IMR-90 (cell line): ENCODE measurements around the gene ZNF726.

Experiments used
- BHLHE40 ChIP-seq: fragments of 150-350 bp; IDR thresholded peaks from 2 replicates; pipeline ENCODE4 v1.6.1; 2016; ENCODE audit warnings: mild to moderate bottlenecking, low read depth, low read length
- CEBPB ChIP-seq: IDR thresholded peaks from 2 replicates; pipeline ENCODE4 v1.6.1; 2012; ENCODE audit warnings: low read depth, low read length, improper control_type of control experiment
- CHD1 ChIP-seq: IDR thresholded peaks from 2 replicates; pipeline ENCODE4 v1.6.1; 2012; ENCODE audit warnings: low read depth, low read length, improper control_type of control experiment
- MAFK ChIP-seq: IDR thresholded peaks from 2 replicates; pipeline ENCODE4 v1.6.1; 2012; ENCODE audit warnings: low read depth, low read length, improper control_type of control experiment
- POLR2A ChIP-seq: IDR thresholded peaks from 2 replicates; pipeline ENCODE4 v1.6.1; 2012; ENCODE audit warnings: mild to moderate bottlenecking, low read depth, low read length
- RAD21 ChIP-seq: IDR thresholded peaks from 2 replicates; pipeline ENCODE4 v1.6.1; 2012; ENCODE audit warnings: low read length, improper control_type of control experiment
- RCOR1 ChIP-seq: IDR thresholded peaks from 2 replicates; pipeline ENCODE4 v1.6.1; 2012; ENCODE audit warnings: mild to moderate bottlenecking, low read length, improper control_type of control experiment; ENCODE audit not compliant: insufficient replicate concordance
- RFX5 ChIP-seq: IDR thresholded peaks from 2 replicates; pipeline ENCODE4 v1.8.0; 2012; ENCODE audit warnings: low read depth, mild to moderate bottlenecking, low read length, moderate library complexity
- SMC3 ChIP-seq: fragments of 150-350 bp; IDR thresholded peaks from 2 replicates; pipeline ENCODE4 v1.6.1; 2016; ENCODE audit warnings: low read depth, mild to moderate bottlenecking, antibody characterized with exemption, low read length, moderate library complexity
- TF ChIP-seq, protein P1 (sequence below): conservative IDR thresholded peaks from 2 replicates; pipeline ENCODE4 v1.5.1; 2012; ENCODE audit warnings: mild to moderate bottlenecking, low read depth, low read length, improper control_type of control experiment
- TF ChIP-seq, protein P2 (sequence below): fragments of 150-350 bp; IDR thresholded peaks from 2 replicates; pipeline ENCODE4 v1.6.1; 2017; ENCODE audit warnings: mild to moderate bottlenecking, antibody characterized with exemption, low read length, low read depth

- TF ChIP-seq, protein P1, sequence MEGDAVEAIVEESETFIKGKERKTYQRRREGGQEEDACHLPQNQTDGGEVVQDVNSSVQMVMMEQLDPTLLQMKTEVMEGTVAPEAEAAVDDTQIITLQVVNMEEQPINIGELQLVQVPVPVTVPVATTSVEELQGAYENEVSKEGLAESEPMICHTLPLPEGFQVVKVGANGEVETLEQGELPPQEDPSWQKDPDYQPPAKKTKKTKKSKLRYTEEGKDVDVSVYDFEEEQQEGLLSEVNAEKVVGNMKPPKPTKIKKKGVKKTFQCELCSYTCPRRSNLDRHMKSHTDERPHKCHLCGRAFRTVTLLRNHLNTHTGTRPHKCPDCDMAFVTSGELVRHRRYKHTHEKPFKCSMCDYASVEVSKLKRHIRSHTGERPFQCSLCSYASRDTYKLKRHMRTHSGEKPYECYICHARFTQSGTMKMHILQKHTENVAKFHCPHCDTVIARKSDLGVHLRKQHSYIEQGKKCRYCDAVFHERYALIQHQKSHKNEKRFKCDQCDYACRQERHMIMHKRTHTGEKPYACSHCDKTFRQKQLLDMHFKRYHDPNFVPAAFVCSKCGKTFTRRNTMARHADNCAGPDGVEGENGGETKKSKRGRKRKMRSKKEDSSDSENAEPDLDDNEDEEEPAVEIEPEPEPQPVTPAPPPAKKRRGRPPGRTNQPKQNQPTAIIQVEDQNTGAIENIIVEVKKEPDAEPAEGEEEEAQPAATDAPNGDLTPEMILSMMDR, result no peak
- TF ChIP-seq BHLHE40, result no peak
- no peak for TF ChIP-seq CHD1
- TF ChIP-seq RAD21, result no peak
- TF ChIP-seq POLR2A, result no peak
- TF ChIP-seq MAFK, result no peak
- TF ChIP-seq RFX5, result no peak
- TF ChIP-seq CEBPB, result no peak
- TF ChIP-seq RCOR1, result no peak
- TF ChIP-seq, protein P2, sequence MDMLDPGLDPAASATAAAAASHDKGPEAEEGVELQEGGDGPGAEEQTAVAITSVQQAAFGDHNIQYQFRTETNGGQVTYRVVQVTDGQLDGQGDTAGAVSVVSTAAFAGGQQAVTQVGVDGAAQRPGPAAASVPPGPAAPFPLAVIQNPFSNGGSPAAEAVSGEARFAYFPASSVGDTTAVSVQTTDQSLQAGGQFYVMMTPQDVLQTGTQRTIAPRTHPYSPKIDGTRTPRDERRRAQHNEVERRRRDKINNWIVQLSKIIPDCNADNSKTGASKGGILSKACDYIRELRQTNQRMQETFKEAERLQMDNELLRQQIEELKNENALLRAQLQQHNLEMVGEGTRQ, result no peak
- TF ChIP-seq SMC3, result no peak
Measured at GRCh38 chr19:23876261-23876660, 38.4 kb upstream of the ZNF726 start.
